ENCODE measurements around the gene GSKIP. TPM values are rescaled to one million over a fixed set of nuclear protein-coding genes. Genes with fewer than 3 reads are reported as not detected.

Gene GSKIP
- polyA plus RNA-seq, 1 donor from 2014 or later, result 23.7 TPM

- Mint-ChIP-seq H3K36me3 (peaks cover 4% of the 10 kb centered on the region), H3K27ac (peak overlapping the region; percentile 86 to 92 (median 92)), H3K9me3 (no peaks in the 10 kb centered on the region), H3K4me3 (peak overlapping the region; percentile 88 to 95 (median 89)), H3K4me1 (peaks cover 35 to 40% (median 37%) of the 10 kb centered on the region in 3 donors), H3K27me3 (no peaks in the 10 kb centered on the region)
These were observed 1.0 kb upstream of the GSKIP start for GRCh38 chr14:96362071-96362964.

- H3K4me3 Mint-ChIP-seq, result peak overlapping the region; percentile 89 to 95 (median 90)
- peak overlapping the region; percentile 76 to 92 (median 86) for H3K27ac Mint-ChIP-seq
- peaks cover 42 to 43% (median 43%) of the 10 kb centered on the region in 3 donors for H3K4me1 Mint-ChIP-seq
- H3K36me3 Mint-ChIP-seq, result peaks cover 9% of the 10 kb centered on the region
- no peaks in the 10 kb centered on the region for H3K9me3 Mint-ChIP-seq
- H3K27me3 Mint-ChIP-seq, result no peaks in the 10 kb centered on the region
These were observed 518 bp downstream of the GSKIP start for GRCh38 chr14:96363751-96364336.

- H3K9me3 Mint-ChIP-seq, result no peaks in the 10 kb centered on the region
- H3K4me1 Mint-ChIP-seq, result peaks cover 39 to 43% (median 41%) of the 10 kb centered on the region in 3 donors
- peak overlapping the region in 2 of 3 donors; percentile 76 to 86 for H3K27ac Mint-ChIP-seq
- H3K36me3 Mint-ChIP-seq, result peaks cover 13% of the 10 kb centered on the region
- H3K27me3 Mint-ChIP-seq, result no peaks in the 10 kb centered on the region
- peak overlapping the region; percentile 89 to 95 (median 90) for H3K4me3 Mint-ChIP-seq
These were observed 1.6 kb downstream of the GSKIP start for GRCh38 chr14:96364962-96365361.

- no peaks in the 10 kb centered on the region for H3K27me3 Mint-ChIP-seq
- H3K9me3 Mint-ChIP-seq, result no peaks in the 10 kb centered on the region
- H3K27ac Mint-ChIP-seq, result no peak overlapping the region
- H3K36me3 Mint-ChIP-seq, result peaks cover 11% of the 10 kb centered on the region
- peaks cover 20 to 28% (median 25%) of the 10 kb centered on the region in 3 donors for H3K4me1 Mint-ChIP-seq
- no peak overlapping the region for H3K4me3 Mint-ChIP-seq
These were observed 5.2 kb downstream of the GSKIP start for GRCh38 chr14:96368534-96368933.

- Mint-ChIP-seq H3K4me1 (peaks cover 9 to 15% (median 11%) of the 10 kb centered on the region in 3 donors), H3K4me3 (no peak overlapping the region), H3K27ac (no peak overlapping the region)
These were observed 7.2 kb downstream of the GSKIP start for GRCh38 chr14:96370528-96370927.

GRCh38 chr14:96373538-96373937 lies 10.2 kb downstream of the GSKIP start:
- no peaks in the 10 kb centered on the region for H3K9me3 Mint-ChIP-seq
- no peak overlapping the region for H3K4me3 Mint-ChIP-seq
- no peaks in the 10 kb centered on the region for H3K27me3 Mint-ChIP-seq
- H3K4me1 Mint-ChIP-seq, result peaks cover 5 to 8% (median 5%) of the 10 kb centered on the region in 3 donors
- no peak overlapping the region for H3K27ac Mint-ChIP-seq
- H3K36me3 Mint-ChIP-seq, result peaks cover 9% of the 10 kb centered on the region

More at GRCh38 chr14:96370528-96370927, 7.2 kb downstream of the GSKIP start:
- Mint-ChIP-seq H3K27me3 (no peaks in the 10 kb centered on the region), H3K9me3 (no peaks in the 10 kb centered on the region), H3K36me3 (peaks cover 11% of the 10 kb centered on the region)

GRCh38 chr14:96376093-96376492 lies 12.8 kb downstream of the GSKIP start:
- Mint-ChIP-seq H3K9me3 (no peaks in the 10 kb centered on the region), H3K27me3 (no peaks in the 10 kb centered on the region), H3K36me3 (peaks cover 3% of the 10 kb centered on the region), H3K4me3 (no peak overlapping the region), H3K27ac (no peak overlapping the region), H3K4me1 (peaks cover 5 to 9% (median 5%) of the 10 kb centered on the region in 3 donors)

- H3K36me3 Mint-ChIP-seq, result peaks cover 2% of the 10 kb centered on the region
- no peak overlapping the region for H3K4me3 Mint-ChIP-seq
- no peak overlapping the region for H3K27ac Mint-ChIP-seq
These were observed 17.4 kb downstream of the GSKIP start for GRCh38 chr14:96380735-96381134.

GRCh38 chr14:96383445-96383844 lies 20.1 kb downstream of the GSKIP start:
- no peak overlapping the region for H3K27ac Mint-ChIP-seq
- peaks cover 4 to 9% (median 5%) of the 10 kb centered on the region in 3 donors for H3K4me1 Mint-ChIP-seq
- no peaks in the 10 kb centered on the region for H3K9me3 Mint-ChIP-seq
- H3K4me3 Mint-ChIP-seq, result no peak overlapping the region
- H3K36me3 Mint-ChIP-seq, result peaks cover 2% of the 10 kb centered on the region
- H3K27me3 Mint-ChIP-seq, result no peaks in the 10 kb centered on the region

More at GRCh38 chr14:96380735-96381134, 17.4 kb downstream of the GSKIP start:
- Mint-ChIP-seq H3K4me1 (peaks cover 5 to 9% (median 5%) of the 10 kb centered on the region in 3 donors), H3K27me3 (no peaks in the 10 kb centered on the region), H3K9me3 (no peaks in the 10 kb centered on the region)

- Mint-ChIP-seq H3K9me3 (no peaks in the 10 kb centered on the region), H3K36me3 (peaks cover 2% of the 10 kb centered on the region), H3K4me1 (peaks cover 3 to 7% (median 5%) of the 10 kb centered on the region in 3 donors), H3K27me3 (no peaks in the 10 kb centered on the region), H3K27ac (no peak overlapping the region), H3K4me3 (no peak overlapping the region)
These were observed 20.7 kb downstream of the GSKIP start for GRCh38 chr14:96384053-96384452.

GRCh38 chr14:96384740-96385139 lies 21.4 kb downstream of the GSKIP start:
- Mint-ChIP-seq H3K36me3 (peaks cover 2% of the 10 kb centered on the region), H3K27ac (no peak overlapping the region), H3K4me1 (peaks cover 3 to 7% (median 5%) of the 10 kb centered on the region in 3 donors), H3K4me3 (no peak overlapping the region), H3K9me3 (no peaks in the 10 kb centered on the region), H3K27me3 (no peaks in the 10 kb centered on the region)

GRCh38 chr14:96385385-96385784 lies 22.1 kb downstream of the GSKIP start:
- H3K27ac Mint-ChIP-seq, result no peak overlapping the region
- no peak overlapping the region for H3K4me3 Mint-ChIP-seq
- no peaks in the 10 kb centered on the region for H3K9me3 Mint-ChIP-seq
- H3K4me1 Mint-ChIP-seq, result peaks cover 3 to 6% (median 5%) of the 10 kb centered on the region in 3 donors
- H3K36me3 Mint-ChIP-seq, result peaks cover 2% of the 10 kb centered on the region
- H3K27me3 Mint-ChIP-seq, result no peaks in the 10 kb centered on the region

GRCh38 chr14:96390965-96391292 lies 27.6 kb downstream of the GSKIP start:
- H3K27me3 Mint-ChIP-seq, result no peaks in the 10 kb centered on the region
- H3K36me3 Mint-ChIP-seq, result no peaks in the 10 kb centered on the region
- H3K27ac Mint-ChIP-seq, result peak overlapping the region; percentile 47 to 92 (median 89)
- H3K4me3 Mint-ChIP-seq, result peak overlapping the region; percentile 88 to 98 (median 95)
- H3K9me3 Mint-ChIP-seq, result no peaks in the 10 kb centered on the region
- H3K4me1 Mint-ChIP-seq, result peaks cover 2 to 7% (median 7%) of the 10 kb centered on the region in 3 donors

GRCh38 chr14:96391293-96392118 lies 28.2 kb downstream of the GSKIP start:
- Mint-ChIP-seq H3K4me3 (peak overlapping the region; percentile 88 to 98 (median 96)), H3K27ac (peak overlapping the region; percentile 47 to 92 (median 89)), H3K36me3 (no peaks in the 10 kb centered on the region), H3K4me1 (peaks cover 2 to 7% (median 7%) of the 10 kb centered on the region in 3 donors), H3K27me3 (no peaks in the 10 kb centered on the region), H3K9me3 (no peaks in the 10 kb centered on the region)

Measured in IgD-negative memory B cell (primary cell).